Testis (tissue), 2 donors: ENCODE results near the gene ETFBKMT.

ENCODE experiments used
- CTCF ChIP-seq, 3 experiments: fragments of 450-650 bp in 2 of 3; fragments of 200-600 bp in 1 of 3; sonication (generic) in 1 of 3; IDR thresholded peaks; one replicate each; pipeline ENCODE4 v1.5.1; 2016 to 2019; ENCODE audit warnings: antibody characterized with exemption in 3 of 3, mild to moderate bottlenecking in 2 of 3, moderate library complexity in 1 of 3
- POLR2A ChIP-seq: fragments of 450-650 bp; IDR thresholded peaks from one replicate; pipeline ENCODE4 v1.6.1; 2017; ENCODE audit warnings: antibody characterized with exemption, mild to moderate bottlenecking, moderate library complexity

GRCh38 chr12:31714406-31715271 lies 55.2 kb downstream of the ETFBKMT start:
- no peak for TF ChIP-seq POLR2A
- no peak for TF ChIP-seq CTCF (IDR thresholded peaks at IDR 0.05)
